Activated naive CD4-positive, alpha-beta T cell treated with anti-CD3 and anti-CD28 coated beads, Interleukin-2, amount 50 U/mL, for 72 hours (primary cell): ENCODE data around the gene HNRNPAB. TPM values are rescaled to one million over a fixed set of nuclear protein-coding genes. Genes with fewer than 3 reads are reported as not detected.

ENCODE experiments used
- total RNA-seq, 2 donors: library from RNA; stranded (reverse); gene quantifications; one replicate each; pipeline ENCODE4 v1.2.3, GENCODE V29; 2022

The HNRNPAB gene
- total RNA-seq, 2 donors from 2014 or later = 232 to 253 TPM

Other genes with a start within 250 kb of the HNRNPAB start
- gene PROP1, start 208.3 kb upstream of the HNRNPAB start, total RNA-seq = not detected
- 1 to 10 TPM in 1 of 2 donors, under 1 TPM in 1; 0.80 to 5.7 TPM for gene N4BP3, start 91.0 kb upstream of the HNRNPAB start, total RNA-seq
- 10 to 100 TPM; 29.2 to 34.0 TPM for gene RMND5B, start 73.5 kb upstream of the HNRNPAB start, total RNA-seq
- gene NHP2, start 50.6 kb upstream of the HNRNPAB start, total RNA-seq = 100 to 1,000 TPM; 191 to 220 TPM
- gene GMCL2, start 17.2 kb upstream of the HNRNPAB start, total RNA-seq = not detected
- 10 to 100 TPM; 51.1 to 97.6 TPM for gene PHYKPL, start 28.3 kb downstream of the HNRNPAB start, total RNA-seq